GM19043 (cell line): ENCODE measurements around the gene KCTD2.

ENCODE experiments used
- ATAC-seq: cut with Tn5 transposase; IDR thresholded peaks from one replicate; pipeline ENCODE4 v1.9.1; 2021; ENCODE audit warnings: low read depth; ENCODE audit not compliant: unreplicated experiment

KCTD2 gene

GRCh38 chr17:75075597-75076336 lies 28.7 kb downstream of the KCTD2 start:
- no peak for ATAC-seq

DNA sequence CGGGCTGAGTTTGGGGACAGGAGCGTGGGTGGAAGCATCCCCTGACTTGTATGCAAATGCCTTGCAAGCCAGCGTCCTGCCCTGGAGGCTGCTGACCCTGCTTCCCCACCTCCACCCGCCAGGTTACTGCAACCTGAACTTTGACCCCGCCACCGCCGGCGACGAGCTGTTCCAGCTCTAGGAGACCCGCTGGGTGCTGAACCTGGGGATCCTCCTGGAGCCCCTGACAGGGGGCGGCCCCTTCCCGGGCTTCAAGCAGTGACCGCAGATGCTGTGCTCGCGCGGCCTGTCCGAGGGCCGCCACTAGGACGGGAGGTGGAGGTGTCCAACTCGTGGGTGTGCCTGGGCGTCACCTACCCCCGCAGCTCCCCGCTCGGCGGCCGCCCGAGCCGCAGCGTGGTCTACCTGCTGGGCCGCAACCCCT lies 30.1 kb downstream of the KCTD2 start:
- no peak for ATAC-seq

DNA sequence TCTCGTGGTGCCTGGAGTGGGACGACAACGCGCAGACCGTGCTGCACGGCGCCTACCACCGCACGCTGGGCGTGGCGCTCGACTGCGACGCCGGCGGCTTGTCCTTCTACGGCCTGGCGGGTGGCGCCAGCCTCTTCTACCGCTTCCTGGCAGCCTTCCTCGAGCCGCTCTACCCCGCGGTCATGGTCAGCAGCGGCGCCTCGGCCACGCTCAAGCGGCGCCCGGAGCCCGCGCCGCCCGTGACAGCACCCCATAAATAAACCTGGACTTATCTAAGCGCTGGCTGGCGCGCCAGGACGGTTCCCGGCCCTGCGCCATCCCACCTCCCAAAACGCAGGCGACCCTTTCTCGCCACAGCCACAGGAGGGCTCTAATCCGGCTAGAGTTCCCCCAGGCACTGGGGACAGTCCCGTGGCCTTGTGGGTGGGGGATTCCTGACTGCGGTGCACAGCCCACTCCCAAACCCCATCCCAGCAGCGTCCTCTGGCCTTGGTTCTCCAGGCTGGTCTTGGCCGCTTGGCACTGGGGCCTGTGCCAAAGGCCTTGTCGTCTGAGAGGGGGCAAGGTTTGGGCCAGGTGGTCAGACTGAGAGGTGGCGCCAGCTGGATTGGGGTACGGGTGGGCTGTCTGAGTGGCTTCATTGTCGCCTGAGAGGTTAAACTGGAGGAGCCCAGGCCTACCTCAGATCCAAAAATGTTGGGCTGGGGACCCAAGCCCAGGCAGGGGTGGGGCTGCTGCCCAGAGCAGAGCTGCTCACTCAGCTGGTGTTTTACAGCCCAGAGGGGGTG lies 30.7 kb downstream of the KCTD2 start:
- ATAC-seq = peak; percentile 31

DNA sequence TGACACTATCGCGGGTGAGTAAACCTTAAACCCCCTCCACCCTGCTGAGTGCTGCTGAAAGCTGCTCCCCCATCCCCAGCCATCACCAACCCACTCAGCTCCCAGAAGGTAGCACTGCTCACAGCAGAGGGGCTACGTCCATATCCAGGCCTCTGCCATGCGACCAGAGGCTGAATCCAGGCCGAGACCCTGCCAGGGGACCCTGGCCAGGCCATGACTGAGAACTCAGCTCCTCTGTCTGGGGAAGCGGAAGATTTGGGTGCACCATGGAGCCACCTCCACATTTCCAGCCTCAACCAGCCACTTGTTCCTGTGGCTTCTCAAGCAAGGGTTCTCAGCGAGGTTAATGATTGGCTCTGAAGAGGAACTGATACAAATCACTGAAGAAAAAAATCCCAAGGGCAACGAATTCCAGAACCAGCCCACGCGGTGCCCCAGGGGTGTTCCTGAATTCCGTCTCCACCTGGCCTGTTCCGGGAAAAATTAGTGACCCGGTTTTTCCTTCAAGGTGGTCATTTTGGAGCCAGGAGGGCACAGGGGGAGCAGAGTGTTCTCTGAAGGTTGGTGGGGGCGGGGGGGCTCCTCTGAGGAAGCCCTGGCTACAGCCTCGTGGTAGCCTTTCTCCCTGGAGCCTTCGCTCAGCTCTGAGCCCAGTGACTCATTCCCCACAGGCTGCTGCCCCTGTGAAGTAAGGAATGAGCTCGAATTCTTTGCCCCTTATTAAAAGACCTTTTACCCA lies 31.4 kb downstream of the KCTD2 start:
- ATAC-seq = peak; percentile 54

DNA sequence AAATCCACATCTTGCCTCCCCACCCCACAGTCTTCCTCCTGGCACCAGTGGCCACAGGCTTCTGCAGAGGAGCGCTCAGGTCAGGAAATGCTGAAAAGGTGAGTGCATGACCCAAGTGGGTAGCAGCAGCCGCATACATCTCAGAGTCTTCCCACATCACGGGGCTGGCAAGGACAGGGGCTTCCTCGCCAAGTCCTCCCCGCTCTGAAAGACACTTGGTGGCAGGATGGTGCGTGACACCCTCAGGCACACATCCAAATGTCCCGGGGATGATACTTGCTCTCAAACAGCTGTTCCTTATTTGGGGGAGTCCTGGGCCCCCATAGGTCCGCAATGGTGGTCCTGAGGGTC lies 32.0 kb downstream of the KCTD2 start:
- no peak for ATAC-seq

- ATAC-seq = no peak
Observed at GRCh38 chr17:75081611-75082540, 34.9 kb downstream of the KCTD2 start.

- ATAC-seq = no peak
Observed at GRCh38 chr17:75082683-75083082, 35.7 kb downstream of the KCTD2 start.

DNA sequence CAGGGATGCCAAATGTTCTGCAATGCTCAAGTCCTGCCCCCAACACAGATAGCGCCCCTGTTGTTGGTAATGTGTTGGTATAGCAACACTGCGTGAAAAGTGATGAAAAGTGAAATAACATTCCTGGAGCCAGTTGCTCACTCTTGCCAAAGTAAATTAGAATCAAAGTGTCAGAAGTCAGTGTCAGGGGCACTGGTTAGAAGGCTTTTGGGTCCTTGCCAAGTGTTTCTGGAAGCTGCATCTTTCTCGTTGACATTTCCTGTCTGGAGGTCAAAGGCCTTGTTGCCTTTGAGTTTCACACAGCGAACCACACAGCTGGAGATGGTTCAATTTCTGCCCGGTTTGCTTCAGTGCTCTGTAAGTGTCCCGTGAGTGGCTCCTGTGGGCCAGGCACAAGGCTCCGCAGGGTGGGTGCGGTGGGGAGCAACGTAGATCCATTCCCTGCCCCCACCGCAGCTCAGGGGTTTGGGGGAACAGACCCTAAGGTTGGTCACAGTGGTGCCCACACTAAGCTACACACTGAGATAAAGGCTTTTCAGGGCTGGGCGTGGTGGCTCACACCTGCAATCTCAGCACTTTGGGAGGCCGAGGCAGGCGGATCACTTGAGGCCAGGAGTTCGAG lies 37.1 kb downstream of the KCTD2 start:
- ATAC-seq = no peak

DNA sequence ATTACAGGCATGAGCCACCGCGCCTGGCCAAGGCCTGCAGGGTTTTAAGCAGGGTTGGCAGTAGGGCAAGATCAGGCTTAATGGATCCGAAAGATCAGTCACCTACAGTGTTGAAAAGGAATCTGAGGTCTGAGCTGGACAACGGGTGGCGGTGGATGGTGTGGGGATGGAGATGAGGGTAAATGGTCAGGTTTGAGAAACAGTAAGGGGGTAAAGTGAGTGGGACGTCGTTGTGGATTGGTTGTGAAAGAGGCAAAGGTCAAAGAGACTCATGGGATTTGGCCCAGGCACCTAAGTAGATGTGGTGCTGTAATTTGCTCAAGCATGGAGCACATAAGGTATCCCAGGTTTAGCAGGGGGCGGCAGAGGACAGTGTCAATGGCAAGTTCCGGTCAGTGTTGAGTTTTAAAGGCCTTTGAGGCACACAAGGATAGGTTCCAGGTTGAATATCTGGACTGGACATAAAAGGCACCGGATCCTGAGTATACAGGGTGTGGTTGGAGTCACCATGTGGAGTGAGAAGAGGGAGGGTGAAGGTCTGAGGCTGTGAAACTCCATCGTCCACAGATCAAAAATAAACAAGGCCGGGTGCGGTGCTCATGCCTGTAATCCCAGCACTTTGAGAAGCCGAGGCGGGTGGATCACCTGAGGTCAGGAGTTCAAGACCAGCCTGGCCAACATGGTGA lies 39.6 kb downstream of the KCTD2 start:
- ATAC-seq = no peak

DNA sequence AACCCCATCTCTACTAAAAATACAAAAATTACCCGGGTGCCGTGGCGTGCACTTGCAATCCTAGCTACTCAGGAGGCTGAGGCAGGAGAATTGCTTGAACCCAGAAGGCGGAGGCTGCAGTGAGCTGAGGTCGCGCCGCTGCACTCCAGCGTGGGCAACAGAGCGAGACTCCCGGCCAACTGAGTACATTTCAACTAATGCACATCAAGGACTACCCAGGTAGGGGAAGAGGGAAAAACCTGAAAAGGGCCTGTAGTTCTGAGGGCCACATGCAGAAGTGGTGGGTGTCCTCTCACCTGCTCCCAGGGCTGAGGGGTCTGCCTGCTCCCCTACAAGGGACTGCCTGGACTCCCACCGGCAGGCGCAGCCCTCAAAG lies 40.1 kb downstream of the KCTD2 start:
- peak; percentile 25 for ATAC-seq

DNA sequence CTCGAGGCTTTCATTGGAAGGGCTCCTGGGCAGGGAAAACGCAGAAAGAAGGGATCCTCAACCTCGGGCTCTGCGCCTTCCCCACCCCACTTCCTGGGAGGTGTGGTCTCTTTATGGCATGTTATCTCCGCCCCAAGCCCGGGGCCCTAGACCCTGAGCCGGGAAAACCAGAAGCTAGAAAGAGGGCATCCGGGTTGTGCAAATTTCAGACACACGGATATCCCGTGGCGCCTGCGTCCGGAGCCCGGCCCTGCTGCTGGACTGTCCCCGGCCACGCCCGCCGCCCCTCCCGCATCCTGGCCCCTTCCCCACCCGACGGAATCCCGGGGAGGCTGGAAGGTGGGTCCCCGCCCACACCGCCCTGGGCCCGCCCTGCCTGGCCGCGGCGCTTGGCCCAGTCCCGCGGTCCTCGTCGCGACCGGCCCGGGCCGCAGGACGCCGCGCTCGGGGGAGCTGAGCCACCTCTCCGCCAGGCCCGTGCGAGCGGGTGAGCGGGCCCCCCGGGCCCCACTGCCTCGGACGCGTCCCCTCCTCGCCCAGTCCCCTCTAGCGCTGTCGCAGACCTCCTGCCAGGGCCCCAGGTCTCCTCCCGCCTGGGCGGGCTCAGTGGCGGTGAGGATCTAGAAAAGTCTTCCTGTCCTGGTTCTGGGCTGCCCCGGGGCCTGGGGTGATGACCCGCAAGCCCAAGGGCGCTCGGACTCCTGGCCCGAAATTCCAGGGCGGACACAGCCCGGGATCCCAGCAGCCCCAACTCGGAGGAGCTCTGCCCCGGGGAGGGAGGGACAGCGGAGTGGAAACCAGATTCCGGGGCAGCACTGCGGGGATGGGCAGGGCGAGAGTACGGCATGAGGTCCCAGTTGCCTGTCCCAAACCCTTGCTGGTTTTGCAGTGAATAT lies 40.8 kb downstream of the KCTD2 start, which contains the start of gene SLC16A5:
SLC16A5 (plus strand) TSS at position 397 of the 896 bp plus-strand sequence. CDS start 5,683 bp downstream, outside the sequence.
- ATAC-seq = peak; percentile 70

DNA sequence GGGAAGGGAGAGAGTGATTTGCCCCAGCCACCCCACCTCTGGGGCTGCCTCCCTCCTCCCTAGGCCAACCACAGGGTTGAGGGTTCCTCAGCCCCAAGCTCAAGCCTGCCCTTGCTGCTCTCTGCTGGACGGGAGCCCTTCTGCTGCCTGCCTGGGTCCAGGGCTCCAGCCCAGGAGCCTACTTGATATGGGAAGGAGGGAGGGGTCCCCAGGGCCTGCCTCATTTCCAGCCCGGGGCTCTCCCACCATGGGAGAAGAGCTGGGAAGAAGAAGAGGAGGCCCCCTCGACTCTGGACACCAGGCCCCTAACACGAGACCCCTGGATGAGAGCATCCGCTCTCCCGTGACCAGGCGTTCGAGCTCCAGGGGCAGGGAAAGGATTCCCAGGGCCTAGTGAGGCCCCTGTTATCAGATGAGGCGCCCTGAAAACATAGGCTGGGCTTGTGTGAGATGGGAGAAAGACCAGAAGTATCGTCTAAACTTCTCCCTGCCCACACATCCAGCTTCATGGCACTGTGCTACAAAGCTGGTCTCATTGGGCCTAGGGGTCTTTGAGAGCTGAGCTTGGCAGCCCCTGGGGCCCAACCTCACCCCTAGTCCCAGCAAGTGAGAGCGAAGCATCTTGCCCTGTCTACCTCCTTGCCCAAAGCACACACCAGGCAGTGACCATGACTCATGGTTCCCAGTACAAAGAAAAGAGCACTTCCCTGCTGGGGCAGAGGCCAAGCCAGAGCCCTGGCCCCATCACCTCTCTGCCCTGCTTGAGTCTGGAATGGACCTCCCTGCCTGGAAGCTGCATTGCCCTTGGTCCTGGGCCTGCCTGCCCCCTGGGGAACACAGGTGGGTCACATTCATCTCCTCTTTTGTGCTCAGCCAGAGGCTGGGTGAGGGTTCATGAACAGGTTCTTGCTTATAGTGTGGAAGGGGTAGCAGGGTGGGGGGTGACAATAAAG lies 41.7 kb downstream of the KCTD2 start:
- no peak for ATAC-seq

GRCh38 chr17:75090871-75091854 lies 44.1 kb downstream of the KCTD2 start:
- ATAC-seq = no peak

DNA sequence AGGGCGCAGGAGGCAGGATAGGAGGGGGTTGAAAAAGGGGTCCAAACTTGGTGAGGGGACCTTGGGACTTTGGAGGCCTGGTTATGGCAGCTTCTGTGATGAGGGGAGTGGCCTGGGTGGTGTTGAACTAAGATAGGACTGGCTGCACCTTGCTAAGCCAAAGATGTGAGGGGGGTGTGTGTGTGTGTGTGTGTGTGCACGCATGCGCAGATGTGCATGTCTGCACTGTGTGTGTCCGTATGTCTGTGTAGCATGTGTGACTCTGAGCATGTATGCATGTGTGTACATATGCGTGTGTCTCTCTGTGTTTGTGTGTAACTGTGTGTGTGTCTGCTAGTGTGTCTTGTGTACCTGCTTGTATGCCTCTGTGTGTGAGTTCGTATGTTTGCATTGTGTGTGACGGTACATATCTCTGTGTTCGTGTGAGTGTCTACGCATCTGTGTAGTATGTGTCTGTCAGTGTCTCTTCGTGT lies 44.9 kb downstream of the KCTD2 start:
- ATAC-seq = no peak

DNA sequence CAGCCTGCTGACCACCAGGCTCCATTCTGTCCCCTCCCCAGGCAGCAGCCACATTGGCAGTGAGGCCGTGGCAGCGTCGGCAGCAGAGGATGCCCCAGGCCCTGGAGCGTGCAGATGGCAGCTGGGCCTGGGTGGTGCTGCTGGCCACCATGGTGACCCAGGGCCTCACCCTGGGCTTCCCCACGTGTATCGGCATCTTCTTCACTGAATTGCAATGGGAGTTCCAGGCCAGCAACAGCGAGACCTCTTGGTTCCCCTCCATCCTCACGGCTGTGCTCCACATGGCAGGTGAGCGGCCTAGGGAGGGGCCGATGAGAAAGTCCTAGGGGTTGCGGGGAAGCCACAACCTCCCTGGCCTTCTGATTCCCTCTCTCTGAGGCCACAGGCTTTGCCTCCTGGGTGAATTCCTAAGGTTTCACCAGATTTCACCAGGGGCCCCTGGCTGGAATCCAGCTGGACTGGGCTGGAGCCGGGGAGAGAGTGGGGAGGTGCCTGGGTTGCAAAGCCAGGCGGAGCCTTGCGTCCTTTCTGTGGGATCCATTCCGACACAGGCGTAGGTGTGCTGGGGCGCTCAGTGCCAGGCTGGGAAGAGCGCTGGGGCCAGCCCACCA lies 46.6 kb downstream of the KCTD2 start:
- ATAC-seq = no peak
